ENCODE data around the gene CFAP299. TPM values are rescaled to one million over a fixed set of nuclear protein-coding genes. Genes with fewer than 3 reads are reported as not detected.

The CFAP299 gene
- total RNA-seq, 1 donor from 2014 or later: not detected

GRCh38 chr4:80390178-80390577 is 54.6 kb downstream of the CFAP299 start:
- no peak overlapping the region for H3K4me3 Mint-ChIP-seq
- no peak overlapping the region for H3K27ac Mint-ChIP-seq (ENCODE audit: unreplicated experiment)
- no peak for DNase-seq (ENCODE audit: low read depth, low spot score)
- no peaks in the 10 kb centered on the region for H3K27me3 Mint-ChIP-seq (ENCODE audit: low read depth)
- H3K4me1 Mint-ChIP-seq: no peaks in the 10 kb centered on the region
- H3K36me3 Mint-ChIP-seq (ENCODE audit: low read depth): no peaks in the 10 kb centered on the region
- TF ChIP-seq, protein P1, sequence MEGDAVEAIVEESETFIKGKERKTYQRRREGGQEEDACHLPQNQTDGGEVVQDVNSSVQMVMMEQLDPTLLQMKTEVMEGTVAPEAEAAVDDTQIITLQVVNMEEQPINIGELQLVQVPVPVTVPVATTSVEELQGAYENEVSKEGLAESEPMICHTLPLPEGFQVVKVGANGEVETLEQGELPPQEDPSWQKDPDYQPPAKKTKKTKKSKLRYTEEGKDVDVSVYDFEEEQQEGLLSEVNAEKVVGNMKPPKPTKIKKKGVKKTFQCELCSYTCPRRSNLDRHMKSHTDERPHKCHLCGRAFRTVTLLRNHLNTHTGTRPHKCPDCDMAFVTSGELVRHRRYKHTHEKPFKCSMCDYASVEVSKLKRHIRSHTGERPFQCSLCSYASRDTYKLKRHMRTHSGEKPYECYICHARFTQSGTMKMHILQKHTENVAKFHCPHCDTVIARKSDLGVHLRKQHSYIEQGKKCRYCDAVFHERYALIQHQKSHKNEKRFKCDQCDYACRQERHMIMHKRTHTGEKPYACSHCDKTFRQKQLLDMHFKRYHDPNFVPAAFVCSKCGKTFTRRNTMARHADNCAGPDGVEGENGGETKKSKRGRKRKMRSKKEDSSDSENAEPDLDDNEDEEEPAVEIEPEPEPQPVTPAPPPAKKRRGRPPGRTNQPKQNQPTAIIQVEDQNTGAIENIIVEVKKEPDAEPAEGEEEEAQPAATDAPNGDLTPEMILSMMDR (conservative IDR thresholded peaks at IDR 0.05): no peak
- H3K9me3 Mint-ChIP-seq: peaks cover 2% of the 10 kb centered on the region

GRCh38 chr4:80393246-80393969 is 57.9 kb downstream of the CFAP299 start:
- TF ChIP-seq, protein P1 (conservative IDR thresholded peaks at IDR 0.05): no peak
- H3K4me3 Mint-ChIP-seq: no peak overlapping the region
- peaks cover 2% of the 10 kb centered on the region for H3K9me3 Mint-ChIP-seq

DNA sequence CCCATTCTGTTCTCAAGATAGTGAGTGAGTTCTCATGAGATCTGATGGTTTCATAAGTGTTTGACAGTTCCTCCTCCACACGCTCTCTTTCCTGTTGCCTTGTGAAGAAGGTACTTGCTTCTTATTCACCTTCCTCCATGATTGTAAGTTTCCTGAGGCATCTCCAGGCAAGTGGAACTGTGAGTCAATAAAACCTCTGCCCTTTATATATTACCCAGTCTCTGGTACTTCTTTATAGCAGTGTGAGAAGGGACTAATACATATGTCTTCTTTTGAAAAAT is 58.4 kb downstream of the CFAP299 start:
- no peak for DNase-seq (ENCODE audit: low read depth, low spot score)
- Mint-ChIP-seq H3K9me3 (peaks cover 7% of the 10 kb centered on the region), H3K27me3 (ENCODE audit: low read depth) (no peaks in the 10 kb centered on the region), H3K27ac (ENCODE audit: unreplicated experiment) (no peak overlapping the region), H3K36me3 (ENCODE audit: low read depth) (no peaks in the 10 kb centered on the region), H3K4me3 (no peak overlapping the region), H3K4me1 (no peaks in the 10 kb centered on the region)
- TF ChIP-seq, protein P1 (conservative IDR thresholded peaks at IDR 0.05): no peak

More at GRCh38 chr4:80393246-80393969, 57.9 kb downstream of the CFAP299 start:
- Mint-ChIP-seq H3K4me1 (no peaks in the 10 kb centered on the region), H3K36me3 (ENCODE audit: low read depth) (no peaks in the 10 kb centered on the region), H3K27ac (ENCODE audit: unreplicated experiment) (no peak overlapping the region), H3K27me3 (ENCODE audit: low read depth) (no peaks in the 10 kb centered on the region)
- DNase-seq (ENCODE audit: low read depth, low spot score): no peak

DNA sequence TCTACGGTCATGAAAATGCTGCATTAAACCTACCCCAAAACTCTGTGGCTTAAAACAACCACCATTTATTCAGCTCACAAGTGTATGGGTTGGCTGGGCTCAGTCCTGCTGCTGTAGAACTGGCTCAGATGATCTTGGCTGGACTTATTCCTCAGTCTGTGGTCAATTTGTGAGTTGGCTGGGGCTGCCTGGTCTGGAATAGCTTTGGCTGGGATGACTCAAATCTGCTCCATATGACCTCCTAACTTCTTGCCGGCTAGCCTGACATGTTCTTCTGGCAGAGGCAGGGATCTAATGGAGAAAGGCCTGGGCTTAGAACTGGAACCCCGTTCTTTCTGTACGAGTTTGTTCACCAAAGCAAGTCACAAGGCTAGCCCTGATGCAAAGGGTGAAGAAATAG is 71.7 kb downstream of the CFAP299 start:
- DNase-seq (ENCODE audit: low read depth, low spot score): no peak
- Mint-ChIP-seq H3K4me3 (no peak overlapping the region), H3K36me3 (ENCODE audit: low read depth) (no peaks in the 10 kb centered on the region), H3K27me3 (ENCODE audit: low read depth) (peaks cover 6% of the 10 kb centered on the region), H3K4me1 (no peaks in the 10 kb centered on the region), H3K27ac (ENCODE audit: unreplicated experiment) (no peak overlapping the region), H3K9me3 (no peaks in the 10 kb centered on the region)
- TF ChIP-seq, protein P1 (conservative IDR thresholded peaks at IDR 0.05): no peak

DNA sequence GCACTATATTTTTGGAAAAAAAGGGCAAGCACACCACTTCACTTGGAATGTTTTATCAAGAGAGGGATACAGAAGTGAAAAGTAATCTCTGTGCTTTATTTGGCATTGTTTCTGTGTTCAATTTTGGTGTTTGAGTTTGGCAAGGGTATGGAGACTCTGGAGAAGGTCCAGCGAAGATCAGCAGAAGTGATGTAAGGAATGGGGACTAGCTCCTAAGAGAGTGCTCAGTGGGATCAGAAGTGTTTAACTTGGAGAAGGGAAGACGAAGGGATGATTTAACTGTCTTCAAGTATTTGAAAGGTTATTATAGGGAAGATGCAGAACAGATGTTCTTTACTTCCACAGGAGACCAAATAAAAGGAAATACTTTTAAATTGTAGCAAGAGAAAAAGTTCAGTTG is 74.3 kb downstream of the CFAP299 start:
- TF ChIP-seq, protein P1 (conservative IDR thresholded peaks at IDR 0.05): no peak
- Mint-ChIP-seq H3K4me3 (no peak overlapping the region), H3K27ac (ENCODE audit: unreplicated experiment) (no peak overlapping the region), H3K27me3 (ENCODE audit: low read depth) (peaks cover 6% of the 10 kb centered on the region), H3K4me1 (no peaks in the 10 kb centered on the region), H3K9me3 (no peaks in the 10 kb centered on the region), H3K36me3 (ENCODE audit: low read depth) (no peaks in the 10 kb centered on the region)
- no peak for DNase-seq (ENCODE audit: low read depth, low spot score)

All from neural crest cell (in vitro differentiated cells).